IMR-90 (cell line): ENCODE data around the gene AJM1. TPM values are rescaled to one million over a fixed set of nuclear protein-coding genes. Genes with fewer than 3 reads are reported as not detected.

ENCODE experiments used
- ATAC-seq: fragments of 200-7000 bp; cut with Tn5 transposase; 2 replicates; pipeline ENCODE4 v1.9.1; 2020; ENCODE audit warnings: low read depth, mild to moderate bottlenecking, moderate library complexity
- BruUV-seq: library from RNA; stranded (reverse); fragments of 400-500 nt; replicated peaks from 2 replicates; lab custom pipeline; 2021; lab: Mats Ljungman, UMichigan
- CTCF ChIA-PET: fragments of 300-600 bp; formaldehyde crosslinking; extraction: SDS; loops from one replicate; lab custom pipeline; 2021; ENCODE audit warnings: antibody characterized with exemption; lab: Yijun Ruan, JAX
- POLR2A ChIA-PET: fragments of 300-600 bp; sonication (Branson Sonifier 250); formaldehyde crosslinking; loops from one replicate; lab custom pipeline; 2022; ENCODE audit warnings: antibody characterized with exemption; ENCODE audit not compliant: unreplicated experiment; lab: Charles Lee
- DNase-seq: peaks from one replicate; pipeline ENCODE4 v3.0.0; 2013
- H2AFZ ChIP-seq: replicated peaks from 2 replicates; pipeline ENCODE3; 2013; ENCODE audit warnings: low read length, mild to moderate bottlenecking; ENCODE audit not compliant: poor library complexity
- H2AK5ac ChIP-seq: 2 replicates; pipeline ENCODE4 v1.6.1; 2013; ENCODE audit warnings: low read depth, low read length, inconsistent platforms
- H2AK9ac ChIP-seq: replicated peaks from 2 replicates; pipeline ENCODE3; 2013; ENCODE audit warnings: mild to moderate bottlenecking, low read depth, low read length, moderate library complexity; ENCODE audit not compliant: poor library complexity
- H2BK120ac ChIP-seq: 2 replicates; pipeline ENCODE4 v1.6.1; 2013; ENCODE audit warnings: low read depth, low read length, inconsistent platforms
- H2BK15ac ChIP-seq: 3 replicates; pipeline ENCODE4 v1.6.1; 2013; ENCODE audit warnings: low read depth, low read length, inconsistent platforms
- H2BK20ac ChIP-seq: 2 replicates; pipeline ENCODE4 v1.6.1; 2013; ENCODE audit warnings: low read depth, mild to moderate bottlenecking, inconsistent platforms, low read length, moderate library complexity
- H2BK5ac ChIP-seq: 2 replicates; pipeline ENCODE4 v1.6.1; 2013; ENCODE audit warnings: mild to moderate bottlenecking, low read depth, low read length, inconsistent platforms; ENCODE audit not compliant: poor library complexity, severe bottlenecking
- H3K14ac ChIP-seq: replicated peaks from 2 replicates; pipeline ENCODE4 v1.6.1; 2013; ENCODE audit warnings: low read depth, low read length, inconsistent platforms
- H3K18ac ChIP-seq: 2 replicates; pipeline ENCODE4 v1.6.1; 2013; ENCODE audit warnings: low read depth, low read length, control low read depth
- H3K23ac ChIP-seq: 2 replicates; pipeline ENCODE4 v1.6.1; 2013; ENCODE audit warnings: low read depth, low read length, inconsistent platforms
- H3K27ac ChIP-seq: 2 replicates; pipeline ENCODE4 v1.5.1; 2013; ENCODE audit warnings: mild to moderate bottlenecking, control low read depth, low read length; ENCODE audit not compliant: insufficient read depth
- H3K27me3 ChIP-seq: 2 replicates; pipeline ENCODE4 v1.6.1; 2013; ENCODE audit warnings: low read length; ENCODE audit not compliant: control insufficient read depth, insufficient read depth
- H3K36me3 ChIP-seq: 2 replicates; pipeline ENCODE4 v1.6.1; 2013; ENCODE audit warnings: low read length, mixed read lengths; ENCODE audit not compliant: control insufficient read depth, insufficient read depth
- H3K4ac ChIP-seq: 2 replicates; pipeline ENCODE4 v1.6.1; 2013; ENCODE audit warnings: low read depth, low read length, inconsistent platforms
- H3K4me1 ChIP-seq: 2 replicates; pipeline ENCODE4 v1.6.1; 2013; ENCODE audit warnings: low read length, mixed read lengths; ENCODE audit not compliant: control insufficient read depth, insufficient read depth
- H3K4me2 ChIP-seq: 2 replicates; pipeline ENCODE4 v1.6.1; 2013; ENCODE audit warnings: low read depth, mild to moderate bottlenecking, control low read depth, low read length, moderate library complexity
- H3K4me3 ChIP-seq: 2 replicates; pipeline ENCODE4 v1.5.1; 2013; ENCODE audit warnings: low read depth, mild to moderate bottlenecking, control low read depth, low read length, moderate library complexity; ENCODE audit not compliant: insufficient read depth
- H3K56ac ChIP-seq: 2 replicates; pipeline ENCODE4 v1.6.1; 2013; ENCODE audit warnings: low read length, inconsistent platforms; ENCODE audit not compliant: insufficient read depth; ENCODE audit errors: extremely low read depth
- H3K79me1 ChIP-seq, 2 experiments: 2 replicates each; pipeline ENCODE4 v1.6.1; 2013; ENCODE audit warnings: low read length in 2 of 2, inconsistent platforms in 1 of 2, low read depth in 1 of 2
- H3K9ac ChIP-seq: 2 replicates; pipeline ENCODE4 v1.6.1; 2013; ENCODE audit warnings: low read depth, low read length, control low read depth
- H3K9me1 ChIP-seq: 2 replicates; pipeline ENCODE4 v1.6.1; 2013; ENCODE audit warnings: low read length, inconsistent platforms; ENCODE audit not compliant: insufficient read depth
- H3K9me3 ChIP-seq: 2 replicates; pipeline ENCODE4 v1.6.1; 2013; ENCODE audit warnings: low read length; ENCODE audit not compliant: control insufficient read depth, insufficient read depth
- H4K20me1 ChIP-seq: 2 replicates; pipeline ENCODE4 v1.6.1; 2013; ENCODE audit warnings: low read length, inconsistent platforms; ENCODE audit not compliant: insufficient read depth
- H4K5ac ChIP-seq: 2 replicates; pipeline ENCODE4 v1.6.1; 2013; ENCODE audit warnings: mild to moderate bottlenecking, low read depth, low read length, control low read depth
- H4K8ac ChIP-seq, 2 experiments: 2 replicates each; pipeline ENCODE4 v1.6.1; 2013; ENCODE audit warnings: low read depth in 2 of 2, low read length in 2 of 2, control low read depth in 1 of 2, inconsistent platforms in 1 of 2
- H4K91ac ChIP-seq: 2 replicates; pipeline ENCODE4 v1.6.1; 2013; ENCODE audit warnings: low read depth, low read length, inconsistent platforms; ENCODE audit not compliant: insufficient read depth
- MAZ ChIP-seq: IDR thresholded peaks from 2 replicates; pipeline ENCODE4 v1.6.1; 2012; ENCODE audit warnings: low read depth, mild to moderate bottlenecking, low read length, improper control_type of control experiment, moderate library complexity, borderline replicate concordance
- MXI1 ChIP-seq: IDR thresholded peaks from 2 replicates; pipeline ENCODE4 v1.6.1; 2012; ENCODE audit warnings: low read depth, mild to moderate bottlenecking, low read length, moderate library complexity, borderline replicate concordance
- POLR2A ChIP-seq: IDR thresholded peaks from 2 replicates; pipeline ENCODE4 v1.6.1; 2012; ENCODE audit warnings: mild to moderate bottlenecking, low read depth, low read length
- SMC3 ChIP-seq: fragments of 150-350 bp; IDR thresholded peaks from 2 replicates; pipeline ENCODE4 v1.6.1; 2016; ENCODE audit warnings: low read depth, mild to moderate bottlenecking, antibody characterized with exemption, low read length, moderate library complexity
- USF2 ChIP-seq: fragments of 150-350 bp; IDR thresholded peaks from 2 replicates; pipeline ENCODE4 v1.6.1; 2017; ENCODE audit warnings: mild to moderate bottlenecking, antibody characterized with exemption, low read length, low read depth
- WGBS, 2 experiments: methylation state at CpG; one replicate each; pipeline versions ENCODE4 v1.1.5 to v1.1.7; 2013; ENCODE audit warnings: missing lambda C conversion rate in 2 of 2; ENCODE audit not compliant: insufficient read length in 1 of 2; ENCODE audit errors: extremely low coverage in 2 of 2; 5-methylcytosine and 5-hydroxymethylcytosine counted together
- dilution Hi-C: fragments of 300-500 bp; cut with HindIII; formaldehyde crosslinking; loops from one replicate; pipeline ENCODE4 v1.14.3; 2018; ENCODE audit warnings: low sequenced_read_pairs; ENCODE audit not compliant: unreplicated experiment
- in situ Hi-C: fragments of 300-500 bp; cut with MboI; formaldehyde crosslinking; loops from 3 replicates; pipeline ENCODE4 v1.14.3; 2019; ENCODE audit warnings: low sequenced_read_pairs, inconsistent platforms, mixed read lengths
- intact Hi-C: fragments of 100-400 bp; cut with micrococcal nuclease; formaldehyde crosslinking; loops from 2 replicates; pipeline ENCODE4 v1.10.0; 2022
- polyA plus RNA-seq, 3 experiments: library from polyadenylated mRNA; depleted of rRNA; stranded (reverse); fragments of >200 nt; gene quantifications; 2 replicates each; pipeline ENCODE4 v1.2.3, GENCODE V29; 2012; ENCODE audit warnings: low replicate concordance in 1 of 3
- total RNA-seq: library from RNA; depleted of rRNA; stranded (reverse); fragments of >200 nt; gene quantifications from 2 replicates; pipeline ENCODE4 v1.2.3, GENCODE V29; 2012

Gene AJM1
- total and polyA plus RNA-seq, 2 of the 4 experiments (the other 2 are of a cell fraction) = 0.18 to 1.5 TPM

- peak within 1 kb of the TSS; percentile 85 for H3K9ac ChIP-seq
- BruUV-seq = no TSS peak
- ChIA-PET POLR2A (no interaction called here), CTCF (no interaction called here)
- no peak within 1 kb of the TSS for H2BK15ac ChIP-seq
- H3K14ac ChIP-seq = peak within 1 kb of the TSS; percentile 94
- H3K18ac ChIP-seq = peak within 1 kb of the TSS; percentile 17; the same call in 1 of the 2 replicates
- H4K91ac ChIP-seq = peak within 1 kb of the TSS; percentile 70
- H2AK9ac ChIP-seq = peak within 1 kb of the TSS; percentile 97
- peak within 1 kb of the TSS; percentile 52 for H3K56ac ChIP-seq
- 1% methylated on average over 68 of the region's 96 CpGs; no CpG with 5 or more reads in 1 of the 2 experiments for WGBS, 2 experiments
- H4K8ac ChIP-seq = peak within 1 kb of the TSS; percentile 22 to 94; a peak in 3 of 4 replicates
- peak within 1 kb of the TSS; percentile 90 for H3K4me2 ChIP-seq
- H3K4me1 ChIP-seq = peaks cover 13% of the 10 kb centered on the region
- peak within 1 kb of the TSS; percentile 89 for H3K4ac ChIP-seq
- no peaks in the 10 kb centered on the region for H3K9me1 ChIP-seq
- H4K5ac ChIP-seq = peak within 1 kb of the TSS; percentile 44
- no peaks in the 10 kb centered on the region for H3K9me3 ChIP-seq
- H2BK20ac ChIP-seq = no peak within 1 kb of the TSS
- H2AK5ac ChIP-seq = peak within 1 kb of the TSS; percentile 56
- peak; percentile 55 for DNase-seq
- H3K4me3 ChIP-seq = peak within 1 kb of the TSS; percentile 75
- peak within 1 kb of the TSS; percentile 99 for H2AFZ ChIP-seq
- peak; percentile 90 for ATAC-seq
- peak within 1 kb of the TSS; percentile 70 for H3K23ac ChIP-seq
- peaks cover 15% of the 10 kb centered on the region; the same call in 1 of the 2 replicates for H4K20me1 ChIP-seq
- H3K36me3 ChIP-seq = peaks cover 4% of the 10 kb centered on the region
- H2BK5ac ChIP-seq = peak within 1 kb of the TSS; percentile 67
- TF ChIP-seq MXI1 = peak; percentile 62; the same call in 1 of the 2 replicates
- TF ChIP-seq USF2 = no peak
- TF ChIP-seq SMC3 = no peak
- peak; percentile 95 for TF ChIP-seq MAZ
- peak; percentile 68 for TF ChIP-seq POLR2A
- peak within 1 kb of the TSS; percentile 43; the same call in 1 of the 2 replicates for H2BK120ac ChIP-seq
- dilution Hi-C loops = no loop called here
- peaks cover 25 to 45% of the 10 kb centered on the region in 2 experiments for H3K79me1 ChIP-seq
- peaks cover 1% of the 10 kb centered on the region; the same call in 1 of the 2 replicates for H3K27me3 ChIP-seq
- peak within 1 kb of the TSS; percentile 86 for H3K27ac ChIP-seq
- intact Hi-C loops = no loop called here
- in situ Hi-C loops = no loop called here
Measured at GRCh38 chr9:136807281-136808074, 34.8 kb upstream of the AJM1 start, which contains the start of gene RABL6. Gene RABL6 (plus strand): TSS chr9:136807948. CDS start chr9:136808197, 249 bp downstream.
